SK-N-SH treated with all-trans-retinoic acid at 6 μM for 48 hours (cell line): ENCODE results near the gene ECE1.
A peak's percentile ranks its signal among the peaks of the same experiment; 100 is the strongest.

Source experiments
- ATAC-seq: fragments of 200-7000 bp; cut with Tn5 transposase; 3 replicates; pipeline ENCODE4 v1.9.1; 2020; ENCODE audit warnings: mild to moderate bottlenecking, moderate library complexity
- ARNTL ChIP-seq: fragments of 450-650 bp; formaldehyde crosslinking; IDR thresholded peaks from 2 replicates; pipeline ENCODE4 v1.5.0; 2020; ENCODE audit warnings: low read depth, mild to moderate bottlenecking, moderate library complexity, borderline replicate concordance
- BACH2 ChIP-seq: fragments of 250-450 bp; sonication (Bioruptor Pico); IDR thresholded peaks from 2 replicates; pipeline ENCODE4 v1.9.0; 2021; ENCODE audit warnings: mild to moderate bottlenecking, borderline replicate concordance
- CSDC2 ChIP-seq: fragments of 250-450 bp; sonication (Bioruptor Pico); IDR thresholded peaks from 2 replicates; pipeline ENCODE4 v1.5.0; 2020; ENCODE audit warnings: mild to moderate bottlenecking, moderate library complexity
- ESRRG ChIP-seq: fragments of 250-450 bp; sonication (Bioruptor Pico); IDR thresholded peaks from 2 replicates; pipeline ENCODE4 v1.6.1; 2021; ENCODE audit warnings: mild to moderate bottlenecking
- GLIS3 ChIP-seq: fragments of 250-450 bp; sonication (Bioruptor Pico); IDR thresholded peaks from 2 replicates; pipeline ENCODE4 v1.5.0; 2020; ENCODE audit warnings: mild to moderate bottlenecking, moderate library complexity
- ISL1 ChIP-seq: fragments of 250-450 bp; sonication (Bioruptor Pico); IDR thresholded peaks from 2 replicates; pipeline ENCODE4 v2.1.2; 2022; ENCODE audit warnings: mild to moderate bottlenecking, moderate library complexity
- OSR1 ChIP-seq: fragments of 250-450 bp; sonication (Bioruptor Pico); IDR thresholded peaks from 2 replicates; pipeline ENCODE4 v1.8.0; 2022; ENCODE audit warnings: moderate library complexity, mild to moderate bottlenecking, inconsistent platforms
- PPARA ChIP-seq: fragments of 250-450 bp; sonication (Bioruptor Pico); IDR thresholded peaks from 2 replicates; pipeline ENCODE4 v1.5.0; 2020; ENCODE audit warnings: mild to moderate bottlenecking, borderline replicate concordance
- RARB ChIP-seq: fragments of 250-450 bp; sonication (Bioruptor Pico); IDR thresholded peaks from 2 replicates; pipeline ENCODE4 v1.8.0; 2021; ENCODE audit warnings: mild to moderate bottlenecking, moderate library complexity
- SNAI2 ChIP-seq: fragments of 250-450 bp; sonication (Bioruptor Pico); IDR thresholded peaks from 2 replicates; pipeline ENCODE4 v1.5.0; 2020; ENCODE audit warnings: mild to moderate bottlenecking, moderate library complexity
- TCF4 ChIP-seq: fragments of 250-450 bp; sonication (Bioruptor Pico); IDR thresholded peaks from 2 replicates; pipeline ENCODE4 v1.8.0; 2021; ENCODE audit warnings: mild to moderate bottlenecking, moderate library complexity, borderline replicate concordance
- TOX ChIP-seq: fragments of 250-450 bp; sonication (Bioruptor Pico); IDR thresholded peaks from 2 replicates; pipeline ENCODE4 v1.8.0; 2021; ENCODE audit warnings: mild to moderate bottlenecking, moderate library complexity, borderline replicate concordance
- ZC3H10 ChIP-seq: fragments of 250-450 bp; sonication (Bioruptor Pico); IDR thresholded peaks from 2 replicates; pipeline ENCODE4 v1.5.1; 2021; ENCODE audit warnings: mild to moderate bottlenecking, moderate library complexity
- ZFP3 ChIP-seq: fragments of 250-450 bp; sonication (Bioruptor Pico); IDR thresholded peaks from 2 replicates; pipeline ENCODE4 v1.5.0; 2020; ENCODE audit warnings: mild to moderate bottlenecking, moderate library complexity
- ZFP30 ChIP-seq: fragments of 450-650 bp; formaldehyde crosslinking; IDR thresholded peaks from 2 replicates; pipeline ENCODE4 v1.5.0; 2022; ENCODE audit warnings: mild to moderate bottlenecking, moderate library complexity
- ZNF565 ChIP-seq: fragments of 450-650 bp; formaldehyde crosslinking; conservative IDR thresholded peaks from 2 replicates; pipeline ENCODE4 v1.5.0; 2020; ENCODE audit warnings: low read depth, mild to moderate bottlenecking, moderate library complexity
- ZNF8 ChIP-seq: fragments of 450-650 bp; formaldehyde crosslinking; IDR thresholded peaks from 2 replicates; pipeline ENCODE4 v1.5.0; 2020; ENCODE audit warnings: mild to moderate bottlenecking, moderate library complexity
- TF ChIP-seq, protein P1 (sequence below): fragments of 250-450 bp; sonication (Bioruptor Pico); IDR thresholded peaks from 2 replicates; pipeline ENCODE4 v1.5.1; 2020; ENCODE audit warnings: low read depth, mild to moderate bottlenecking, moderate library complexity
- TF ChIP-seq, protein P2 (sequence below): fragments of 250-450 bp; sonication (Bioruptor Pico); IDR thresholded peaks from 2 replicates; pipeline ENCODE4 v1.5.0; 2020; ENCODE audit warnings: mild to moderate bottlenecking, moderate library complexity
- TF ChIP-seq, protein P3 (sequence below): fragments of 250-450 bp; sonication (Bioruptor Pico); IDR thresholded peaks from 2 replicates; pipeline ENCODE4 v1.5.1; 2021; ENCODE audit warnings: mild to moderate bottlenecking, moderate library complexity
- TF ChIP-seq, protein P4 (sequence below): fragments of 250-450 bp; sonication (Bioruptor Pico); IDR thresholded peaks from 2 replicates; pipeline ENCODE4 v1.8.0; 2020; ENCODE audit warnings: mild to moderate bottlenecking, moderate library complexity, borderline replicate concordance
- TF ChIP-seq, protein P5 (sequence below): fragments of 250-450 bp; sonication (Bioruptor Pico); IDR thresholded peaks from 2 replicates; pipeline ENCODE4 v1.8.0; 2021; ENCODE audit warnings: low read depth, mild to moderate bottlenecking, moderate library complexity, borderline replicate concordance

ECE1 gene

DNA sequence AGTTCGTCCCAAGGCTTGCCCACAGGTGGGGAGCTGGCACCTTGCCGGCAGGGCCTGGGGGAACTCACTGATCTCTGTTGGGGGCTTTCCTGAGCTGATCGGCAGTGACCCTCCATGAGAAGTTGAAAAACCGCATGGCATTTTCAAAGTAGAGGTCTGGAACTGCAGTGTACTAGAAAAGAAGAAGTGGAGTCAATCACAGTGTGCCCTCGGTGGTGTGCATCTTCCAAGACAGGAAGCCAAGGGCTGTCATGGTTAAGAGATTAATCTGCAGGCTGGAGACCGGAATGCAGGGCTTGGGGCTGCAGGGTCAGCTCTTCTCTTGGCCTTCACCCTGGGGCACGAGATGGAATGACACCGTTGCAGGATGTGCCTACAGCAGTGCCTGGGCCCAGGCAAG, 56.8 kb downstream of the ECE1 start:
- ATAC-seq, result no peak
- TF ChIP-seq ISL1 (CRISPR knock-in tag) (no peak), OSR1 (CRISPR knock-in tag) (no peak), SNAI2 (CRISPR knock-in tag) (no peak), ZNF8 (CRISPR knock-in tag) (no peak), ESRRG (CRISPR knock-in tag) (no peak), ZC3H10 (no peak), ZNF565 (CRISPR knock-in tag) (no peak), ARNTL (no peak), GLIS3 (CRISPR knock-in tag) (no peak), RARB (CRISPR knock-in tag) (no peak), ZFP3 (no peak), ZFP30 (CRISPR knock-in tag) (no peak)
- TF ChIP-seq, protein P1, sequence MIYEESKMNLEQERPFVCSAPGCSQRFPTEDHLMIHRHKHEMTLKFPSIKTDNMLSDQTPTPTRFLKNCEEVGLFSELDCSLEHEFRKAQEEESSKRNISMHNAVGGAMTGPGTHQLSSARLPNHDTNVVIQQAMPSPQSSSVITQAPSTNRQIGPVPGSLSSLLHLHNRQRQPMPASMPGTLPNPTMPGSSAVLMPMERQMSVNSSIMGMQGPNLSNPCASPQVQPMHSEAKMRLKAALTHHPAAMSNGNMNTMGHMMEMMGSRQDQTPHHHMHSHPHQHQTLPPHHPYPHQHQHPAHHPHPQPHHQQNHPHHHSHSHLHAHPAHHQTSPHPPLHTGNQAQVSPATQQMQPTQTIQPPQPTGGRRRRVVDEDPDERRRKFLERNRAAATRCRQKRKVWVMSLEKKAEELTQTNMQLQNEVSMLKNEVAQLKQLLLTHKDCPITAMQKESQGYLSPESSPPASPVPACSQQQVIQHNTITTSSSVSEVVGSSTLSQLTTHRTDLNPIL (CRISPR knock-in tag), result no peak
- TF ChIP-seq, protein P2, sequence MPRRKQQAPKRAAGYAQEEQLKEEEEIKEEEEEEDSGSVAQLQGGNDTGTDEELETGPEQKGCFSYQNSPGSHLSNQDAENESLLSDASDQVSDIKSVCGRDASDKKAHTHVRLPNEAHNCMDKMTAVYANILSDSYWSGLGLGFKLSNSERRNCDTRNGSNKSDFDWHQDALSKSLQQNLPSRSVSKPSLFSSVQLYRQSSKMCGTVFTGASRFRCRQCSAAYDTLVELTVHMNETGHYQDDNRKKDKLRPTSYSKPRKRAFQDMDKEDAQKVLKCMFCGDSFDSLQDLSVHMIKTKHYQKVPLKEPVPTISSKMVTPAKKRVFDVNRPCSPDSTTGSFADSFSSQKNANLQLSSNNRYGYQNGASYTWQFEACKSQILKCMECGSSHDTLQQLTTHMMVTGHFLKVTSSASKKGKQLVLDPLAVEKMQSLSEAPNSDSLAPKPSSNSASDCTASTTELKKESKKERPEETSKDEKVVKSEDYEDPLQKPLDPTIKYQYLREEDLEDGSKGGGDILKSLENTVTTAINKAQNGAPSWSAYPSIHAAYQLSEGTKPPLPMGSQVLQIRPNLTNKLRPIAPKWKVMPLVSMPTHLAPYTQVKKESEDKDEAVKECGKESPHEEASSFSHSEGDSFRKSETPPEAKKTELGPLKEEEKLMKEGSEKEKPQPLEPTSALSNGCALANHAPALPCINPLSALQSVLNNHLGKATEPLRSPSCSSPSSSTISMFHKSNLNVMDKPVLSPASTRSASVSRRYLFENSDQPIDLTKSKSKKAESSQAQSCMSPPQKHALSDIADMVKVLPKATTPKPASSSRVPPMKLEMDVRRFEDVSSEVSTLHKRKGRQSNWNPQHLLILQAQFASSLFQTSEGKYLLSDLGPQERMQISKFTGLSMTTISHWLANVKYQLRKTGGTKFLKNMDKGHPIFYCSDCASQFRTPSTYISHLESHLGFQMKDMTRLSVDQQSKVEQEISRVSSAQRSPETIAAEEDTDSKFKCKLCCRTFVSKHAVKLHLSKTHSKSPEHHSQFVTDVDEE, result no peak
- TF ChIP-seq, protein P3, sequence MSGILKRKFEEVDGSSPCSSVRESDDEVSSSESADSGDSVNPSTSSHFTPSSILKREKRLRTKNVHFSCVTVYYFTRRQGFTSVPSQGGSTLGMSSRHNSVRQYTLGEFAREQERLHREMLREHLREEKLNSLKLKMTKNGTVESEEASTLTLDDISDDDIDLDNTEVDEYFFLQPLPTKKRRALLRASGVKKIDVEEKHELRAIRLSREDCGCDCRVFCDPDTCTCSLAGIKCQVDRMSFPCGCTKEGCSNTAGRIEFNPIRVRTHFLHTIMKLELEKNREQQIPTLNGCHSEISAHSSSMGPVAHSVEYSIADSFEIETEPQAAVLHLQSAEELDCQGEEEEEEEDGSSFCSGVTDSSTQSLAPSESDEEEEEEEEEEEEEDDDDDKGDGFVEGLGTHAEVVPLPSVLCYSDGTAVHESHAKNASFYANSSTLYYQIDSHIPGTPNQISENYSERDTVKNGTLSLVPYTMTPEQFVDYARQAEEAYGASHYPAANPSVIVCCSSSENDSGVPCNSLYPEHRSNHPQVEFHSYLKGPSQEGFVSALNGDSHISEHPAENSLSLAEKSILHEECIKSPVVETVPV (CRISPR knock-in tag), result no peak
- TF ChIP-seq, protein P4, sequence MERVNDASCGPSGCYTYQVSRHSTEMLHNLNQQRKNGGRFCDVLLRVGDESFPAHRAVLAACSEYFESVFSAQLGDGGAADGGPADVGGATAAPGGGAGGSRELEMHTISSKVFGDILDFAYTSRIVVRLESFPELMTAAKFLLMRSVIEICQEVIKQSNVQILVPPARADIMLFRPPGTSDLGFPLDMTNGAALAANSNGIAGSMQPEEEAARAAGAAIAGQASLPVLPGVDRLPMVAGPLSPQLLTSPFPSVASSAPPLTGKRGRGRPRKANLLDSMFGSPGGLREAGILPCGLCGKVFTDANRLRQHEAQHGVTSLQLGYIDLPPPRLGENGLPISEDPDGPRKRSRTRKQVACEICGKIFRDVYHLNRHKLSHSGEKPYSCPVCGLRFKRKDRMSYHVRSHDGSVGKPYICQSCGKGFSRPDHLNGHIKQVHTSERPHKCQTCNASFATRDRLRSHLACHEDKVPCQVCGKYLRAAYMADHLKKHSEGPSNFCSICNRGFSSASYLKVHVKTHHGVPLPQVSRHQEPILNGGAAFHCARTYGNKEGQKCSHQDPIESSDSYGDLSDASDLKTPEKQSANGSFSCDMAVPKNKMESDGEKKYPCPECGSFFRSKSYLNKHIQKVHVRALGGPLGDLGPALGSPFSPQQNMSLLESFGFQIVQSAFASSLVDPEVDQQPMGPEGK (CRISPR knock-in tag), result no peak
- TF ChIP-seq, protein P5, sequence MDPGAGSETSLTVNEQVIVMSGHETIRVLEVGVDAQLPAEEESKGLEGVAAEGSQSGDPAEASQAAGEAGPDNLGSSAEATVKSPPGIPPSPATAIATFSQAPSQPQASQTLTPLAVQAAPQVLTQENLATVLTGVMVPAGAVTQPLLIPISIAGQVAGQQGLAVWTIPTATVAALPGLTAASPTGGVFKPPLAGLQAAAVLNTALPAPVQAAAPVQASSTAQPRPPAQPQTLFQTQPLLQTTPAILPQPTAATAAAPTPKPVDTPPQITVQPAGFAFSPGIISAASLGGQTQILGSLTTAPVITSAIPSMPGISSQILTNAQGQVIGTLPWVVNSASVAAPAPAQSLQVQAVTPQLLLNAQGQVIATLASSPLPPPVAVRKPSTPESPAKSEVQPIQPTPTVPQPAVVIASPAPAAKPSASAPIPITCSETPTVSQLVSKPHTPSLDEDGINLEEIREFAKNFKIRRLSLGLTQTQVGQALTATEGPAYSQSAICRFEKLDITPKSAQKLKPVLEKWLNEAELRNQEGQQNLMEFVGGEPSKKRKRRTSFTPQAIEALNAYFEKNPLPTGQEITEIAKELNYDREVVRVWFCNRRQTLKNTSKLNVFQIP (CRISPR knock-in tag), result no peak
- TF ChIP-seq, all 23 proteins: peak for 0

DNA sequence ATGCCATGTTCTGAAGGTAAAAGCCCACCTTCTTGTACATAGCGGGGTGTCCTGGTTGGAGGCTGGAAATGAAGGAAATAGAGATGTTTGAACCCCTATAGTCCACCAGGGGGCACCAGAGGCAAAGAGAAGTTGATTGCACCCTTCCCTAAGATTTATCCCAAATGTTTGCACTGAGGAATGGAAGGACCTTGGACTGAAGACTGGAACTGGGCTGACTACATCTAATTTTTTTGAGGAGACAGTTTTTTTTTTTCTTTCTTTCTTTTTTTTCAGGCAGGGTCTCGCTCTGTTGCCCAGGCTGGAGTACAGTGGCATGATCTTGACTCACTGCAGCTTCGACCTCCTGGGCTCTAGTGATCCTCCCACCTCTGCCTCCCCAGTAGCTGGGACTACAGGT, 58.2 kb downstream of the ECE1 start:
- ATAC-seq, result peak; percentile 85
- no peak for TF ChIP-seq TCF4 (CRISPR knock-in tag)
- no peak for TF ChIP-seq OSR1 (CRISPR knock-in tag)
- no peak for TF ChIP-seq ZFP30 (CRISPR knock-in tag)
- no peak for TF ChIP-seq ISL1 (CRISPR knock-in tag)
- TF ChIP-seq, protein P5 (CRISPR knock-in tag), result no peak
- TF ChIP-seq ESRRG (CRISPR knock-in tag), result no peak
- TF ChIP-seq GLIS3 (CRISPR knock-in tag), result no peak
- no peak for TF ChIP-seq ZNF8 (CRISPR knock-in tag)
- no peak for TF ChIP-seq ARNTL
- TF ChIP-seq ZFP3, result no peak
- TF ChIP-seq SNAI2 (CRISPR knock-in tag), result no peak
- TF ChIP-seq, protein P2, result no peak
- no peak for TF ChIP-seq TOX (CRISPR knock-in tag)
- TF ChIP-seq CSDC2, result no peak
- TF ChIP-seq PPARA (CRISPR knock-in tag), result no peak
- TF ChIP-seq, protein P1 (CRISPR knock-in tag), result no peak
- TF ChIP-seq, protein P3 (CRISPR knock-in tag), result no peak
- TF ChIP-seq BACH2 (CRISPR knock-in tag), result no peak
